Duodenal mucosa (tissue), 2 donors: ENCODE data around the gene CMTR1.
A peak's percentile ranks its signal among the peaks of the same experiment; 100 is the strongest.

Experiments used
- H3K27ac ChIP-seq: one replicate; pipeline ENCODE4 v1.7.0; 2013; ENCODE audit warnings: low read depth, low read length
- H3K27me3 ChIP-seq, 2 donors: one replicate each; pipeline ENCODE4 v1.7.0; 2013; ENCODE audit warnings: low read length in 2 of 2, control low read depth in 1 of 2; ENCODE audit not compliant: insufficient read depth in 2 of 2, control insufficient read depth in 1 of 2
- H3K36me3 ChIP-seq, 2 donors: one replicate each; pipeline ENCODE4 v1.7.0; 2013; ENCODE audit warnings: low read length in 2 of 2, control low read depth in 1 of 2; ENCODE audit not compliant: insufficient read depth in 2 of 2, control insufficient read depth in 1 of 2
- H3K4me1 ChIP-seq, 2 donors: one replicate each; pipeline ENCODE4 v1.7.0; 2013; ENCODE audit warnings: low read length in 2 of 2, control low read depth in 1 of 2; ENCODE audit not compliant: insufficient read depth in 2 of 2, control insufficient read depth in 1 of 2
- H3K4me3 ChIP-seq, 2 donors: one replicate each; pipeline ENCODE4 v1.7.0; 2013; ENCODE audit warnings: low read length in 2 of 2, low read depth in 1 of 2
- H3K9ac ChIP-seq, 2 donors: one replicate each; pipeline ENCODE4 v1.7.0; 2013; ENCODE audit warnings: low read length in 2 of 2, low read depth in 1 of 2
- H3K9me3 ChIP-seq, 2 donors: one replicate each; pipeline ENCODE4 v1.7.0; 2013; ENCODE audit warnings: low read length in 2 of 2, control low read depth in 1 of 2; ENCODE audit not compliant: control insufficient read depth in 1 of 2

CMTR1 gene

DNA sequence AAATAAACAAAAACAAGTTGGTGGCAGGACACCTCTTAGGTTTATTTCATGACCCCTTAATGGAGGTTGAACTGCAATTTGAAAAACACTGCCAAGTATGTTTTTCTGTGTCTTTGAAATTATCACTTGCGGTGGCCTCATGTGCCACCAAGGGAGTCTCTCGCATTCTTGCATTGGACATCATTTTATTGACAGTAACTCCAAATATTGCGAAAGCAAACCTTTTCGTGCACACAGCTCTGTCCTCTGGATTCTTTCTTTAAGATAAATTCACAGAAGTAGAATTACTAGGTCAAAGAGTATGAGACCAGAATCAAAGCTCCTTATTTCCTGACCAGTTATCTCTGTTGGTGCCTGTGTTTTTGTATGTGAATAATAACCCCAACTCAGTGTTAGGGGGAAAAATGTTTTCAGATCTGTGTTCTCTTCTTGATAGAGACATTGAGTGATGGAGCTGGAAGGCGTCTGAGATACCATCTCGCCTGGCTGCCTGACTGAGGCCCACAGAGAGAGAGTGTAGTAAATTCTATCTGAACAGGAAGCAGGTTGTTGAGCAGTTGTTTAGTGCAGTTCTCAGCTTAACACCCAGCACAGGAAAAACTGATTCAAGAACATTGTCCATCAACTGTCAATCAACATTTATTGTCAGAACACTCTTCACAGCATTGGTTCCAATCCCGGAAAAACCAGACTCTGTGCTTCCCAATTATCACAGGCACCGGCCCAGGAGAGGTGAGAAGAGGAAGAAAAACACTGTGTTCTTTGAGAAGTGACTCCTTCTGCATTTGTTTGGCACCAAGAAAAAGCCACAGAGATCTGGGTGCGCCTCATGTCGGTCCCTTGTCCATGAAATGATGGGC lies 68.8 kb downstream of the CMTR1 start:
- no peak overlapping the region for H3K27ac ChIP-seq
- H3K4me3 ChIP-seq = no peak overlapping the region
- no peak overlapping the region for H3K9ac ChIP-seq
- H3K27me3 ChIP-seq = no peaks in the 10 kb centered on the region
- H3K36me3 ChIP-seq = no peaks in the 10 kb centered on the region
- peaks cover 6 to 9% of the 10 kb centered on the region in 2 donors for H3K4me1 ChIP-seq
- no peaks in the 10 kb centered on the region for H3K9me3 ChIP-seq

DNA sequence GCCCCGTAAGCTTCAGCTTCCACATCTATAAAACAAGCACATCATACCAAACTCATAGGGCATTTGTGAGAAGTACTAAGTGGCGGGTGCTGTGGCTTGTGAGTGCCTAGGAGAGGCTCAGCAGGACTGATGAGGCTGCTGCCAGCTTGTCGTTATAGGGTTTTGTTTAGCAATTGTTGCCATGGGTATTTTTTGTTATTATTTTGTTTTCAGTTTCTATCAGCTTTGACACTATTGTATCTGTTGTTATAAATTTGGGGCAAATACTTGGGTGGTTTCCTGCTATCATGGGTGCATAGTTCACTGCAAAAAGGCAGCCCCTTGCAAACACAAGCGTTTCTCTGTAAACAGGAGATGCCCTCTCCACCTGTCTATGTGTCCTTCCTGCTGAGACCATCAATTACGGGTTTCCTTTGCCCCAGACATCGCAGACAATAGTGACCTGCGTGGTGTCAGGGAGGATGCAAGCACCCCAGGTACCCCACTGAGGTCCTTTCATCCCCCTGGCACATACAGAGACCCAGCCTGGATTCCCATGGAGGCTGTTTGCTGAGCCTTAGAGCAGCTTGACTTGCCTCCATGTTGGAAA lies 69.8 kb downstream of the CMTR1 start:
- H3K4me3 ChIP-seq = no peak overlapping the region
- no peak overlapping the region for H3K9ac ChIP-seq
- no peaks in the 10 kb centered on the region for H3K36me3 ChIP-seq
- peak overlapping the region; percentile 12 for H3K27ac ChIP-seq
- no peaks in the 10 kb centered on the region for H3K9me3 ChIP-seq
- H3K27me3 ChIP-seq = no peaks in the 10 kb centered on the region
- peaks cover 6 to 9% of the 10 kb centered on the region in 2 donors for H3K4me1 ChIP-seq

DNA sequence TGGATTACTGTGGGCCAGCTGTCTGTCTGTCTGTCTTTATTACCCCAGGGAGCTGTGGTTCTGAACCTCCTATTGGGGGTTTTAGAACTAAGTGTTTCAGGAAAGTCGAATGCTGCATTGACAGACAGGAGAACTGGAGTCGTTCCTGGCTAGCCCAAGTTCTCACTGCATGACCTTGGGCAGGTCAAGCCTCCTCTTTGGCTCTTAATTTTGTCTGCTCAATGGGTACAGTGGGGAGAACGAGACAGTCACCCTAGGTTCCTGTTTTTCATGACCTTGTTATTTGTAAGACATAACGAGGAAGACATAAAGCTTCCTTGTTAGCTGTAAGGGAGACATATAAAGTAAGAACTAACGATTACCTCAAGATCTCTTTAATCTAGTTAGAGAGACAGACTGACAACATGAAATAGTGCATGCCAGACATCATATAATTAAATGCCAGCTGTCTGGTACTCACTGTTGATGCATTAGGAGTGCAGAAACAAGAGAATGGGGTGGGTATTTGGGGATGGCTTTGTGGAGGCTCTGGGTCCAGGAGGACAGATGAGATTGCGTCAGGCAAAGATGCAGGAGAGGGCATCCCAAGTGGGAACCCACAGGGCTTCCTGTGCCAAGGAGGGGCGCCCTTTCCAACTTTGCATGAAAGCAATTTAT lies 70.4 kb downstream of the CMTR1 start:
- peaks cover 11 to 13% of the 10 kb centered on the region in 2 donors for H3K4me1 ChIP-seq
- no peak overlapping the region for H3K4me3 ChIP-seq
- H3K9me3 ChIP-seq = no peaks in the 10 kb centered on the region
- H3K27ac ChIP-seq = no peak overlapping the region
- H3K36me3 ChIP-seq = no peaks in the 10 kb centered on the region
- H3K27me3 ChIP-seq = no peaks in the 10 kb centered on the region
- no peak overlapping the region for H3K9ac ChIP-seq

GRCh38 chr6:37504024-37504423 lies 71.0 kb downstream of the CMTR1 start:
- Histone ChIP-seq H3K9me3 (no peaks in the 10 kb centered on the region), H3K9ac (no peak overlapping the region), H3K4me3 (no peak overlapping the region), H3K27ac (no peak overlapping the region), H3K36me3 (no peaks in the 10 kb centered on the region), H3K27me3 (no peaks in the 10 kb centered on the region), H3K4me1 (peaks cover 8 to 10% of the 10 kb centered on the region in 2 donors)

DNA sequence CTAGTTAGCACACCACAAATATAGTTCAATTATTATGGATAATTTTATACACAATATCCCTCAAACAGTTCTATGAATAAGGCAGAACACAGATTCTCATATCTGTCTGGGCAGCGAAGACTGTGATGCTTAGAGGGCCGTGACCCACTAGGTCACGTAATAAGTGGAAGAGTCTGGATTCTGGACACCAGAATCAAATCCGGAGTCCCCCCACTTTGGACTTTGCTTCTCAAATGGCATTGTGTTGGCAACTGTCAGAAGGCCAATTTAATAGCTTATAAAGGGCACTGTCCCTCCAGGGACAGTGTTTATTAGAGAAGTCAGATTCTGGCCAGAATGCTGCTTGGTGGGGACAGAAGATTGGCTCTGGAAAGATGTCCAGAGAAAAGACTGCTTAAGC lies 73.5 kb downstream of the CMTR1 start:
- Histone ChIP-seq H3K27ac (no peak overlapping the region), H3K36me3 (no peaks in the 10 kb centered on the region), H3K4me3 (no peak overlapping the region), H3K9ac (no peak overlapping the region), H3K9me3 (no peaks in the 10 kb centered on the region), H3K27me3 (peaks cover 0 to 2% of the 10 kb centered on the region in 2 donors), H3K4me1 (peaks cover 6 to 9% of the 10 kb centered on the region in 2 donors)

GRCh38 chr6:37507077-37507476 lies 74.1 kb downstream of the CMTR1 start:
- H3K27ac ChIP-seq = no peak overlapping the region
- H3K27me3 ChIP-seq = peaks cover 0 to 8% of the 10 kb centered on the region in 2 donors
- no peak overlapping the region for H3K4me3 ChIP-seq

GRCh38 chr6:37507690-37508421 lies 74.8 kb downstream of the CMTR1 start:
- peaks cover 4 to 6% of the 10 kb centered on the region in 2 donors for H3K4me1 ChIP-seq
- no peaks in the 10 kb centered on the region for H3K9me3 ChIP-seq
- no peak overlapping the region for H3K4me3 ChIP-seq
- H3K9ac ChIP-seq = no peak overlapping the region
- no peaks in the 10 kb centered on the region for H3K36me3 ChIP-seq
- H3K27ac ChIP-seq = no peak overlapping the region
- H3K27me3 ChIP-seq = peaks cover 6 to 8% of the 10 kb centered on the region in 2 donors

More at GRCh38 chr6:37507077-37507476, 74.1 kb downstream of the CMTR1 start:
- no peak overlapping the region for H3K9ac ChIP-seq
- H3K9me3 ChIP-seq = no peaks in the 10 kb centered on the region
- H3K4me1 ChIP-seq = peaks cover 6 to 9% of the 10 kb centered on the region in 2 donors
- no peaks in the 10 kb centered on the region for H3K36me3 ChIP-seq

DNA sequence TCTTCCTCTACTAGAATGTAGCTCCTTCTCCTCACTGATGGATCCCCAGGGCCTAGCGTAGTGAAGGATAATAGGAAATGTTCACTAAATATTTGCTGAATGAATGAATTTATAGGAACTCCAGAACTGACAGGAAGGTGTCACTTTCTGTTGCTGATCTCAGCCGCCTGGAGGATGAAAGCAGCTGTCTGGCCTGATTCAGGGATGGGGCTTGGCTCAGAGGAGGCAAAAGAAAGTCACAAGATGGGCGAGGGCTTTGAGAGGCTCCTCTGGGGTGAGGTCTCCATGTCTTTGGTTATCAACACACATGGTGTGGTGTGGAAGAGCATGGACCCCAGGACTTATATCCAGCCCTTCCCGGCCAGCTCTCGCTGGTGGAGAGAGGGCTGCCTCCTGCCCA lies 78.2 kb downstream of the CMTR1 start:
- peaks cover 18 to 21% of the 10 kb centered on the region in 2 donors for H3K4me1 ChIP-seq
- H3K27ac ChIP-seq = no peak overlapping the region
- H3K36me3 ChIP-seq = no peaks in the 10 kb centered on the region
- peaks cover 8 to 13% of the 10 kb centered on the region in 2 donors for H3K27me3 ChIP-seq
- no peak overlapping the region for H3K4me3 ChIP-seq
- no peak overlapping the region for H3K9ac ChIP-seq
- H3K9me3 ChIP-seq = no peaks in the 10 kb centered on the region

- H3K27ac ChIP-seq = no peak overlapping the region
- no peak overlapping the region for H3K9ac ChIP-seq
- H3K9me3 ChIP-seq = no peaks in the 10 kb centered on the region
- H3K4me1 ChIP-seq = peaks cover 26% of the 10 kb centered on the region in 2 donors
- peaks cover 8 to 13% of the 10 kb centered on the region in 2 donors for H3K27me3 ChIP-seq
- H3K4me3 ChIP-seq = no peak overlapping the region
- no peaks in the 10 kb centered on the region for H3K36me3 ChIP-seq
Observed at GRCh38 chr6:37511910-37512399, 78.9 kb downstream of the CMTR1 start.
